Prostate gland (tissue), 2 donors: ENCODE results near the gene THSD4. TPM values are rescaled to one million over a fixed set of nuclear protein-coding genes. Genes with fewer than 3 reads are reported as not detected.

Experiments used
- DNase-seq: peaks from one replicate; pipeline ENCODE4 v3.0.0-alpha.2; 2019; ENCODE audit warnings: low spot score
- H3K27ac ChIP-seq, 2 donors: fragments of 200-600 bp; sonication (generic); 2 replicates each; pipeline ENCODE4 v1.5.1; 2017 to 2019
- H3K27me3 ChIP-seq: fragments of 200-600 bp; sonication (generic); replicated peaks from 2 replicates; pipeline ENCODE4 v1.5.1; 2019; ENCODE audit not compliant: insufficient read depth
- H3K36me3 ChIP-seq, 2 donors: fragments of 200-600 bp; sonication (generic); 1 replicate in 1 of 2; 2 replicates in 1 of 2; pipeline versions ENCODE4 v1.5.1 to v1.8.1; 2017 to 2019
- H3K4me1 ChIP-seq: fragments of 200-600 bp; sonication (generic); replicated peaks from 2 replicates; pipeline ENCODE4 v1.5.1; 2019
- H3K4me3 ChIP-seq, 2 donors: fragments of 200-600 bp; sonication (generic); 2 replicates each; pipeline ENCODE4 v1.5.1; 2017 to 2019
- H3K9me3 ChIP-seq: fragments of 200-600 bp; sonication (generic); 2 replicates; pipeline ENCODE4 v1.5.1; 2017
- POLR2A ChIP-seq: fragments of 450-650 bp; IDR thresholded peaks from one replicate; pipeline ENCODE4 v1.6.1; 2016; ENCODE audit warnings: antibody characterized with exemption, mild to moderate bottlenecking
- POLR2AphosphoS5 ChIP-seq: sonication (generic); formaldehyde crosslinking; IDR thresholded peaks from one replicate; pipeline ENCODE4 v1.6.1; 2017; ENCODE audit warnings: antibody characterized with exemption
- WGBS: methylation state at CpG from one replicate; pipeline ENCODE4 v1.1.5; 2018; 5-methylcytosine and 5-hydroxymethylcytosine counted together
- intact Hi-C: fragments of 100-400 bp; cut with DNase I; formaldehyde crosslinking; loops from one replicate; pipeline ENCODE4 v1.14.2; 2022
- total RNA-seq, 2 donors: library from RNA; depleted of rRNA; stranded (reverse); fragments of >200 nt; gene quantifications; one replicate each; pipeline ENCODE4 v1.1.0, GENCODE V29; 2016
- TF ChIP-seq, protein P1 (sequence below), 4 experiments: fragments of 200-600 bp in 2 of 4; fragments of 450-650 bp in 2 of 4; sonication (generic) in 2 of 4; IDR thresholded peaks; 1 replicate in 3 of 4; 2 replicates in 1 of 4; pipeline ENCODE4 v1.5.1; 2016 to 2019; ENCODE audit warnings: antibody characterized with exemption in 4 of 4, mild to moderate bottlenecking in 2 of 4, moderate library complexity in 2 of 4

The THSD4 gene
- total RNA-seq, 2 donors from 2014 or later = 84.1 to 223 TPM

DNA sequence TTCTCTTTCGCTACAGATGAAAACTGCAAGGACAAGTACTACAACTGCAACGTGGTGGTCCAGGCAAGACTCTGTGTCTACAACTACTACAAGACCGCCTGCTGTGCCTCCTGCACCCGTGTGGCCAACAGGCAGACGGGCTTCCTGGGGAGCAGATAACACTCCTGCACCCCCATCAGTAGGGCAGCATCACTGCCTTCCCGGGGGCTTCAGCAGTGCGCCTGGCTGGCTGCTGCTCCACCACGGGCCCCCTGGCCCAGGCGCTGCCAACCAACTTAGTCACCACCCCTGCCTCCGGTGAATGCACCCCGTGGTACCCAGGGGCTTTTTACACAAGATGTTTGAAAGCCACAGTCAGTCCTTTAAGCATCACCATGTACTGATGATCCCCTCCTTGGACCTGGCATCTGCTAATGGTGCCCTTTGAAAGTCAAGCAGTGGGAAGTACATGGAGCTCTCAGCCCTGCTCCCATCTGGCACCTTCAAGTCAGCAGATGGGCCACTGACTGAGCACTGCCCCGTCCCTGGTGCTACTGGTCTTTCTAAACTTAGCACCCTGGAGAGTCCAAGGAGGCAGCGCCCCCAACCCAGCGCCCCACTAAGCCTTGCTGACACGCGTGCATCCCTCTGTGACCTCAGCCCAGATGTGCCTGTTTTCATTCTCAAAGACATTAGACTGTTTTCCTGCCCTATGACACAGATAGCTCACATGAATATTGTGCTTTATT, 662.1 kb downstream of the THSD4 start:
- intact Hi-C loops = no loop called here

DNA sequence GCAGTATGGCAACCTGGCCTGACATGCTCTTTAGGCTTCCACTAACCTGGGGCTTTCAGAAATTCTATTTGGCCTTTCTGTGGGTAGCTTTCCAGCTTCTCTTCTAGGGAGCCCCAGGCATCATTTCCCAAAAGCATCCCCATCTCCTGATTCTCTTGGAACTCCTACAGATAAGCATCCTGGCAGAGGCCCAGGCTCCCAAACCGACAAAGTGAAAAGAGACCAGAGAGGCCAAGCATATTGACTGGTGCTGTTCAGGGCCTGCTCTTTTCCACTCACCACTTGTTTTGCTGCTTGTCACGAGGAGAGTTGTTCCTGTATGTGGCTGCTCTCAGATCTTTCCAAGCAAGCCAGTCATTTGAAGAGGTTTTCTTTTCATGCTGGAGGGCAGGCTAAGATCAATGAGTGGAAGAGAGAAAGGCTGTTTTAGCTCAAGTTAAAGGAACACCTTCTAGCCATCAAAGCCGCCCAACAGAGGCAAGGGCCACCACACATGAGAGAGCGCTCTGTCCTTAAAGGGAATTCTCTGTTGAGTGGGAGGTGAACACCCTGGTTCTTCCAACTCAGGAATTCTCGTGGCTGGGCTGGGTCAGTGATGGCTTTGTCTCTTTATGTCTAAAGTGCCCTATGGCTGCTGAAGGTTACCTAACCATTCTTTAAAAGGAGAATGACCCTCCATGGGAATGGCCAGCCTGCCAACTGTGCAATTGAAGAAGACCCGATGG, 664.0 kb downstream of the THSD4 start:
- no peak overlapping the region for H3K4me3 ChIP-seq
- intact Hi-C loops = no loop called here
- H3K4me1 ChIP-seq = no peaks in the 10 kb centered on the region
- no peak for DNase-seq
- H3K27ac ChIP-seq = no peak overlapping the region
- no peaks in the 10 kb centered on the region for H3K36me3 ChIP-seq
- 83% methylated on average over 6 of the region's 6 CpGs for WGBS
- H3K9me3 ChIP-seq = no peaks in the 10 kb centered on the region
- TF ChIP-seq, protein P1, sequence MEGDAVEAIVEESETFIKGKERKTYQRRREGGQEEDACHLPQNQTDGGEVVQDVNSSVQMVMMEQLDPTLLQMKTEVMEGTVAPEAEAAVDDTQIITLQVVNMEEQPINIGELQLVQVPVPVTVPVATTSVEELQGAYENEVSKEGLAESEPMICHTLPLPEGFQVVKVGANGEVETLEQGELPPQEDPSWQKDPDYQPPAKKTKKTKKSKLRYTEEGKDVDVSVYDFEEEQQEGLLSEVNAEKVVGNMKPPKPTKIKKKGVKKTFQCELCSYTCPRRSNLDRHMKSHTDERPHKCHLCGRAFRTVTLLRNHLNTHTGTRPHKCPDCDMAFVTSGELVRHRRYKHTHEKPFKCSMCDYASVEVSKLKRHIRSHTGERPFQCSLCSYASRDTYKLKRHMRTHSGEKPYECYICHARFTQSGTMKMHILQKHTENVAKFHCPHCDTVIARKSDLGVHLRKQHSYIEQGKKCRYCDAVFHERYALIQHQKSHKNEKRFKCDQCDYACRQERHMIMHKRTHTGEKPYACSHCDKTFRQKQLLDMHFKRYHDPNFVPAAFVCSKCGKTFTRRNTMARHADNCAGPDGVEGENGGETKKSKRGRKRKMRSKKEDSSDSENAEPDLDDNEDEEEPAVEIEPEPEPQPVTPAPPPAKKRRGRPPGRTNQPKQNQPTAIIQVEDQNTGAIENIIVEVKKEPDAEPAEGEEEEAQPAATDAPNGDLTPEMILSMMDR (IDR thresholded peaks at IDR 0.05) = no peak
- no peak for TF ChIP-seq POLR2A
- TF ChIP-seq POLR2AphosphoS5 = no peak
- H3K27me3 ChIP-seq = no peaks in the 10 kb centered on the region

More for the DNA sequence above, 662.1 kb downstream of the THSD4 start:
- DNase-seq = no peak
- H3K9me3 ChIP-seq = no peaks in the 10 kb centered on the region
- no peaks in the 10 kb centered on the region for H3K27me3 ChIP-seq
- TF ChIP-seq, protein P1 (IDR thresholded peaks at IDR 0.05) = no peak
- TF ChIP-seq POLR2AphosphoS5 (no peak), POLR2A (no peak)
- H3K4me1 ChIP-seq = no peaks in the 10 kb centered on the region
- H3K36me3 ChIP-seq = no peaks in the 10 kb centered on the region
- no peak overlapping the region for H3K27ac ChIP-seq
- no peak overlapping the region for H3K4me3 ChIP-seq
- WGBS = 92% methylated on average over 16 of the region's 16 CpGs

DNA sequence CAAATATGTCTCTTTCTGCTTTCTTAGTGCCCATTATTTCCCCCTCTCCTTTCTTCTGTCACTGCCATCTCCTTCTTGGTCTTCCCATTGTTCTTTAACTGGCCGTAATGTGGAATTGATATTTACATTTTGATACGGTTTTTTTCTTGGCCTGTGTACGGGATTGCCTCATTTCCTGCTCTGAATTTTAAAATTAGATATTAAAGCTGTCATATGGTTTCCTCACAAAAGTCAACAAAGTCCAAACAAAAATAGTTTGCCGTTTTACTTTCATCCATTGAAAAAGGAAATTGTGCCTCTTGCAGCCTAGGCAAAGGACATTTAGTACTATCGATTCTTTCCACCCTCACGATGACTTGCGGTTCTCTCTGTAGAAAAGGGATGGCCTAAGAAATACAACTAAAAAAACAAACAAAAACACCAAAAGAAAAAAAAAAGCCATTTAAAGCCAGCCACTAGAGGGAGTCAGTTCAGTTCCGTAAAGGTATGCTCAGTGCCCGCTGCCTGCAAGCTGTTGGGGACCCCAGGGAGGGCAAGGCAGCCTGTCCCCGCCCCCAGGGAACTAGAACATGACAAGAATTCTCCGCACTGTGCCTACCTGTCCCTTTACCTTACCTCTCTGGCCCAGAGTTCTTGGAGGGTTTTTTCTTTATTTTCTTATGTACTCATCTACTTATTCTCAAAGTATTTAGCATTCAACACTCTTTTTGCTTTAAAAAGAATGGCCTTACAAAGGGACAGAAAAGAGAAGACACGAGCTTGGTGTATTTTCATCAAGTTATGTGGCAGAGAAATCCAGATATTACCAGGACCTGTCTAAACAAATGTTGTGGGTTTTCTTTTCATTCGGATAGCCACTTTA, 665.1 kb downstream of the THSD4 start:
- WGBS = 14% methylated on average over 13 of the region's 13 CpGs
- TF ChIP-seq, protein P1 (IDR thresholded peaks at IDR 0.05) = peak; percentile 36 to 56 (median 51)
- TF ChIP-seq POLR2AphosphoS5 (peak; percentile 33), POLR2A (no peak)
- no peak for DNase-seq
- intact Hi-C loops = no loop called here
- H3K4me1 ChIP-seq = no peaks in the 10 kb centered on the region
- no peak overlapping the region for H3K4me3 ChIP-seq
- no peaks in the 10 kb centered on the region for H3K9me3 ChIP-seq
- no peaks in the 10 kb centered on the region for H3K27me3 ChIP-seq
- H3K36me3 ChIP-seq = no peaks in the 10 kb centered on the region
- peak overlapping the region; percentile 16 to 28 for H3K27ac ChIP-seq

DNA sequence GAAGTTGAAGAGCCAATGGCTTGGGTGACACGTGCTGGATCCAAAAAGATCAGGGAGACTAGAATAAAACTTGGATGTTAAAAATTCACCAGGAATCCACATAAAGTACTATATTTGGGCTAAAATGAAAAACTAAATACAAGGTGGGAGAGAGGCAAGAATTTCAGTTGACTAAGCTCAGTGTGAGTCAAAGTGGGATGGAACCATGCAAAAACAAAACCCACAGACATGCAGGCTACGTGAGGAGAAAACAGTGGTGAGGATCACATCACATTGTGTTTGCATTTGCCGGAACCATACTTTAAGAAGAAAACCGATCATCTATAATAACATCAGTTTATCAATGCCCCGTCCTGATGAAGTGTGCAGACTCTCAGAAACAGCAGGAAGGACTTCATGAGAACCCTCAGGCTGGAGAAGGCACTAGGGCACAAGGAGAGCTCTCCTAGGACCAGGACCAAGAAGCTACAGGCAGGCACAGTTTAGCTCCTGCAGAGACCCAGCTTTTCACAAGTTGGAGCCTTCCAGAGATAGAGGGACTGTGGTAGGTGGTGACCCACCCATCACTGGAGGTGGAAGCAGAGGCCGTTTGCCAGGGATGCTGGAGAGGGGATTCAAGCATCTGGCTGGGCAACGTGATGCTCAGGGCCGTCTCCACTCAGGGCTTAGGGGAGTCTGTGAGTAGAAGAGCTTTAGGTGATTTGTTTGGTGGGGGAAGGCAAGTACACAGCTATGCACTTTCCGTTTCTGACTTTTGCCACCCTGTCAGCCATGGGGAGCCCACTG, 666.1 kb downstream of the THSD4 start:
- Histone ChIP-seq H3K36me3 (no peaks in the 10 kb centered on the region), H3K4me3 (no peak overlapping the region), H3K27me3 (no peaks in the 10 kb centered on the region), H3K9me3 (no peaks in the 10 kb centered on the region), H3K27ac (peak overlapping the region in 1 of 2 donors; percentile 28), H3K4me1 (no peaks in the 10 kb centered on the region)
- 95% methylated on average over 9 of the region's 9 CpGs for WGBS
- no peak for DNase-seq
- intact Hi-C loops = no loop called here
- TF ChIP-seq POLR2A (no peak), POLR2AphosphoS5 (no peak)
- TF ChIP-seq, protein P1 (IDR thresholded peaks at IDR 0.05) = no peak
